ENCODE data around the gene CDKL4.

- TF ChIP-seq CTCF (IDR thresholded peaks at IDR 0.05; ENCODE audit: low read depth, low read length): no peak
- TF ChIP-seq EZH2phosphoT487 (IDR thresholded peaks at IDR 0.05; ENCODE audit: low read depth): no peak
Measured at GRCh38 chr2:39158351-39158750, 85.4 kb downstream of the CDKL4 start.
